WTC11 (cell line): ENCODE measurements around the gene CHTF8.

Experiments used
- CTCF ChIP-seq: fragments of 200-600 bp; IDR thresholded peaks from 2 replicates; pipeline ENCODE4 v1.8.0; 2022; ENCODE audit warnings: antibody characterized with exemption
- ELF4 ChIP-seq: sonication (generic); formaldehyde crosslinking; IDR thresholded peaks from 2 replicates; pipeline ENCODE4 v1.8.1; 2022; ENCODE audit warnings: low read depth, mild to moderate bottlenecking, moderate library complexity, missing genetic modification reagents
- RELA ChIP-seq: sonication (generic); formaldehyde crosslinking; IDR thresholded peaks from 2 replicates; pipeline ENCODE4 v1.8.1; 2022; ENCODE audit warnings: missing genetic modification reagents, mild to moderate bottlenecking, borderline replicate concordance
- ZBTB21 ChIP-seq: sonication (generic); formaldehyde crosslinking; IDR thresholded peaks from 2 replicates; pipeline ENCODE4 v1.8.1; 2023; ENCODE audit warnings: mild to moderate bottlenecking, missing genetic modification reagents, borderline replicate concordance

DNA sequence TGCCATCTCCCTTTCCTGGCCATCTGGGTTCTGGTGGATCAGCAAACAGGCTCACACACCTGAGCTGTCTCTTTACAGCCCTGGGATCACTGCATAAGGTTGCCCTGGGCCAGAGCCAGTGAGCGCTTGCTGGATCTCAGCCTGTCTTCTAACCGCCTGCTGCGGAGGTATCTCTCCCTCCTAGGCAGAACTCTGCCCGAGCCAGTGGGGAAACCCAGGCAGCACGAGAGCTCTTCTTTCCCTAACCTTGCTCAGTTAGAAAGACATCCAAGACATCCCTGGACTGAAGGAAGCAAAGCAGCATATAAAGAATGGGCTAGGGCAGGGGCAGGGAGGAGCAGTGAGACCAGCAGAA is 20.5 kb downstream of the CHTF8 start:
- TF ChIP-seq CTCF (no peak), ELF4 (CRISPR knock-in tag) (no peak), ZBTB21 (CRISPR knock-in tag) (no peak), RELA (no peak)
